Measurements from ENCODE around the gene ZMAT5. TPM values are rescaled to one million over a fixed set of nuclear protein-coding genes. Genes with fewer than 3 reads are reported as not detected.
"Not testable (repeated sequence)": the region's sequence is repeated elsewhere in the genome, so short reads cannot be mapped to it uniquely, and the experiment has no call there.

Gene ZMAT5
- total RNA-seq, 5 donors from 2014 or later (not counting 1 experiment from before 2014, with no cell fraction given): 11.2 to 23.1 (median 21.1) TPM

DNA sequence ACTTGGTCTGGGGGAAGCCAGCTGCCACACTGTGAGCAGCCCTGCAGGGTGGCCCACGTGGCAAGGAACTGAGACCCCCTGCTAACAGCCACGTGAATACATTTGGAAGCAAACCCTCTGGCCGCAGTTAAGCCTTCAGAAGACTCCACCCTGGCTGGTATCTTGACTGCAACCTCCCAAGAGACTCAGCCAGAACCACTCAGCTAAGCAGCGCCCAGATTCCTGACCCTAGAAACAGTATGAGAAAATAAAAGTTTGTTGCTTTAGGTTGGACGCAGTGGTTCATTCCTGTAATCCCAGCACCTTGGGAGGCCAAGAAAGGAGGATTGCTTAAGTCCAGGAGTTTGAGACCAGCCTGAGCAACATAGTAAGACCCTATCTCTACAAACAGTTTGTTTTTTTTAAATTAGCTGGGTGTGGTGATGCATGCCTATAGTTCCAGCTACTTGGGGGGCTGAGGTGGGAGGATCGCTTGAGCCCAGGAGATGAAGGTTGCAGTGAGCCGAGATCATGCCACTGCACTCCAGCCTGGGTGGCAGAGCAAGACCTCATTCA, 8.7 kb downstream of the ZMAT5 start:
- Histone ChIP-seq H3K27me3 (replicated peaks in 1 of 2; ENCODE audit: control insufficient read depth in 2 of 2, extremely low read depth in 1 of 2, insufficient read depth in 2 of 2, low read length in 1 of 2) (no peaks in the 10 kb centered on the region), H3K4me1 (ENCODE audit: control insufficient read depth in 1 of 2, extremely low read depth in 1 of 2, insufficient read depth in 2 of 2, low read length in 2 of 2) (no peaks in the 10 kb centered on the region), H3K4me3 (ENCODE audit: control insufficient read depth in 1 of 2, extremely low read depth in 1 of 2, low read length in 1 of 2) (no peak overlapping the region), H3K27ac (ENCODE audit: low read length) (no peak overlapping the region), H3K36me3 (ENCODE audit: control insufficient read depth in 2 of 2, extremely low read depth in 1 of 2, insufficient read depth in 1 of 2, low read length in 1 of 2) (peaks cover 0 to 4% of the 10 kb centered on the region in 2 donors), H3K9me3 (no peaks in the 10 kb centered on the region)
- WGBS (ENCODE audit: insufficient coverage): 83% methylated on average over 1 of the region's 7 CpGs
- H3K27me3 Mint-ChIP-seq: no peaks in the 10 kb centered on the region
- peaks cover 0 to 5% (median 2%) of the 10 kb centered on the region in 3 donors for H3K4me1 Mint-ChIP-seq
- no peak overlapping the region for H3K4me3 Mint-ChIP-seq
- DNase-seq (no peak), ATAC-seq (replicated peaks in 1 of 4) (no peak)
- CTCF ChIA-PET: no interaction called here
- H3K9me3 Mint-ChIP-seq: no peaks in the 10 kb centered on the region
- no peak overlapping the region for H3K27ac Mint-ChIP-seq
- POLR2A ChIA-PET: no interaction called here
- no peaks in the 10 kb centered on the region for H3K36me3 Mint-ChIP-seq

DNA sequence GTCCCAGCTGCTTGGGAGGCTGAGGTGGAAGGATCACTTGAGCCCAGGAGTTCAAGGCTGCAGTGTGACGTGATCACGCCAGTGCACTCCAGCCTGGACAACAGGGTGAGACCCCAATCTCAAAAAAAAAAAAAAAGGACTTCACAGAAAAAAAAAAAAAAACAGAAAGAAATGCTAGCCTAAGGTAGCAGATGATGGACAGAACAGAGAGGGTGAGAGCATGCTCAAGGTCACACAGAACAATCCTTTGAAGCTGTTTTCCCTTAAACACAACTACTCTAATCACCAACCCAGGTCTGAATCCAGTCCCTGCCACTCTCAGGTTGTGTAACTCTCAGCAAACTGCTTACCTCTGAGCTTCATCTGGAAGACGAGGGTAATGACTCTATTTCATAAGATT, 9.7 kb downstream of the ZMAT5 start:
- ChIA-PET CTCF (no interaction called here), POLR2A (no interaction called here)
- no peaks in the 10 kb centered on the region for H3K27me3 ChIP-seq (replicated peaks in 1 of 2; ENCODE audit: control insufficient read depth in 2 of 2, extremely low read depth in 1 of 2, insufficient read depth in 2 of 2, low read length in 1 of 2)
- ATAC-seq (replicated peaks in 1 of 4): no peak
- Mint-ChIP-seq H3K9me3 (no peaks in the 10 kb centered on the region), H3K4me3 (no peak overlapping the region), H3K36me3 (no peaks in the 10 kb centered on the region), H3K4me1 (peaks cover 3 to 6% (median 5%) of the 10 kb centered on the region in 3 donors), H3K27me3 (no peaks in the 10 kb centered on the region), H3K27ac (no peak overlapping the region)
- no peaks in the 10 kb centered on the region for H3K4me1 ChIP-seq (ENCODE audit: control insufficient read depth in 1 of 2, extremely low read depth in 1 of 2, insufficient read depth in 2 of 2, low read length in 2 of 2)
- no peak for DNase-seq
- no peak overlapping the region for H3K4me3 ChIP-seq (ENCODE audit: control insufficient read depth in 1 of 2, extremely low read depth in 1 of 2, low read length in 1 of 2)
- H3K9me3 ChIP-seq: no peaks in the 10 kb centered on the region
- H3K36me3 ChIP-seq (ENCODE audit: control insufficient read depth in 2 of 2, extremely low read depth in 1 of 2, insufficient read depth in 1 of 2, low read length in 1 of 2): peaks cover 0 to 4% of the 10 kb centered on the region in 2 donors
- WGBS (ENCODE audit: insufficient coverage): 100% methylated on average over 1 of the region's 3 CpGs
- no peak overlapping the region for H3K27ac ChIP-seq (ENCODE audit: low read length)

DNA sequence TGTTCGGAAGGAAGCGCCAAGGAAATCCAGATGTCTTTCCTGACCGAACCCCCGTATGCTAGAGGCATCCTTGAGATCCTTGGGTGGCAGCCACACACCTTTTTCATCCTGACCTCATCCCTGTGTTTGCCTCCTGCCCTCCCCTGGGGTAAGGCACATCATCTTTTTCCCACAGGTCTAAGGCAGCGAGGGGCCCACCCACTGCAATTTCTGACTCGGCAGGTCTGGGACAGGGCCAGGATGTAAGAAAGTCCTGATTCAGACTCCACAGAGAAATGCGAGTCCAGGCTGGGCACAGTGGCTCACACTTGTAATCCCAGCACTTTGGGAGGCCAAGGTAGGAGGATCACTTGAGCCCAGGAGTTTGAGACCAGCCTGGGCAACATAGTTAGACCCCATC, 10.5 kb downstream of the ZMAT5 start:
- H3K4me3 ChIP-seq (ENCODE audit: control insufficient read depth in 1 of 2, extremely low read depth in 1 of 2, low read length in 1 of 2): no peak overlapping the region
- ATAC-seq (replicated peaks in 1 of 4) (no peak), DNase-seq (no peak)
- Mint-ChIP-seq H3K27ac (no peak overlapping the region), H3K27me3 (no peaks in the 10 kb centered on the region), H3K4me1 (peaks cover 6 to 11% (median 8%) of the 10 kb centered on the region in 3 donors), H3K36me3 (no peaks in the 10 kb centered on the region), H3K9me3 (no peaks in the 10 kb centered on the region), H3K4me3 (no peak overlapping the region)
- no peak overlapping the region for H3K27ac ChIP-seq (ENCODE audit: low read length)
- no peaks in the 10 kb centered on the region for H3K9me3 ChIP-seq
- H3K36me3 ChIP-seq (ENCODE audit: control insufficient read depth in 2 of 2, extremely low read depth in 1 of 2, insufficient read depth in 1 of 2, low read length in 1 of 2): peaks cover 0 to 4% of the 10 kb centered on the region in 2 donors
- WGBS (ENCODE audit: insufficient coverage): 98% methylated on average over 5 of the region's 7 CpGs
- no peaks in the 10 kb centered on the region for H3K27me3 ChIP-seq (replicated peaks in 1 of 2; ENCODE audit: control insufficient read depth in 2 of 2, extremely low read depth in 1 of 2, insufficient read depth in 2 of 2, low read length in 1 of 2)
- H3K4me1 ChIP-seq (ENCODE audit: control insufficient read depth in 1 of 2, extremely low read depth in 1 of 2, insufficient read depth in 2 of 2, low read length in 2 of 2): peaks cover 0 to 4% of the 10 kb centered on the region in 2 experiments
- ChIA-PET CTCF (no interaction called here), POLR2A (no interaction called here)

DNA sequence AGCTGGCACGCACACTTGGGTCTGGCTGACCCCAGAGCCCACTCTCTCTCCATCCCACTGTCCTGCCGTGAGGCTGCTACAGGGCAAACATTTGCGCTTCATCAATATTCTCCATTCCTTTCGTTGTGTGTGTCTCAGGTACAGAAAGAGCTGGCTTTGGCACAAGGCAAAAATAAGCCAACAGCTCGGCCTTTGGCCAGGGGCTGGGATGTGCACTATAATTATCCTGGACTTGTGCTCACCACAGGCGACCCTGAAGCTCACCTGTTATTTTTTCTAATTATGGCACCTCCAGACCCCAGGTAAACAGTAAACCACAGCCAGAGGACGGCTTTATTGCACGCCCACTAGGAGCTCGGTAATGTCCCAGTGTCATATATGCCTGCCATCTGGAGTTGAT, 10.9 kb downstream of the ZMAT5 start:
- Histone ChIP-seq H3K4me1 (ENCODE audit: control insufficient read depth in 1 of 2, extremely low read depth in 1 of 2, insufficient read depth in 2 of 2, low read length in 2 of 2) (peaks cover 0 to 9% of the 10 kb centered on the region in 2 experiments), H3K4me3 (ENCODE audit: control insufficient read depth in 1 of 2, extremely low read depth in 1 of 2, low read length in 1 of 2) (no peak overlapping the region), H3K27ac (ENCODE audit: low read length) (no peak overlapping the region), H3K27me3 (replicated peaks in 1 of 2; ENCODE audit: control insufficient read depth in 2 of 2, extremely low read depth in 1 of 2, insufficient read depth in 2 of 2, low read length in 1 of 2) (no peaks in the 10 kb centered on the region), H3K36me3 (ENCODE audit: control insufficient read depth in 2 of 2, extremely low read depth in 1 of 2, insufficient read depth in 1 of 2, low read length in 1 of 2) (peaks cover 0 to 4% of the 10 kb centered on the region in 2 donors), H3K9me3 (no peaks in the 10 kb centered on the region)
- Mint-ChIP-seq H3K27ac (no peak overlapping the region), H3K4me1 (peaks cover 10 to 16% (median 12%) of the 10 kb centered on the region in 3 donors), H3K27me3 (no peaks in the 10 kb centered on the region), H3K36me3 (no peaks in the 10 kb centered on the region), H3K4me3 (no peak overlapping the region), H3K9me3 (no peaks in the 10 kb centered on the region)
- ATAC-seq (replicated peaks in 1 of 4): no peak
- CTCF ChIA-PET: no interaction called here
- WGBS (ENCODE audit: insufficient coverage): 87% methylated on average over 5 of the region's 9 CpGs
- DNase-seq: no peak
- POLR2A ChIA-PET: no interaction called here

DNA sequence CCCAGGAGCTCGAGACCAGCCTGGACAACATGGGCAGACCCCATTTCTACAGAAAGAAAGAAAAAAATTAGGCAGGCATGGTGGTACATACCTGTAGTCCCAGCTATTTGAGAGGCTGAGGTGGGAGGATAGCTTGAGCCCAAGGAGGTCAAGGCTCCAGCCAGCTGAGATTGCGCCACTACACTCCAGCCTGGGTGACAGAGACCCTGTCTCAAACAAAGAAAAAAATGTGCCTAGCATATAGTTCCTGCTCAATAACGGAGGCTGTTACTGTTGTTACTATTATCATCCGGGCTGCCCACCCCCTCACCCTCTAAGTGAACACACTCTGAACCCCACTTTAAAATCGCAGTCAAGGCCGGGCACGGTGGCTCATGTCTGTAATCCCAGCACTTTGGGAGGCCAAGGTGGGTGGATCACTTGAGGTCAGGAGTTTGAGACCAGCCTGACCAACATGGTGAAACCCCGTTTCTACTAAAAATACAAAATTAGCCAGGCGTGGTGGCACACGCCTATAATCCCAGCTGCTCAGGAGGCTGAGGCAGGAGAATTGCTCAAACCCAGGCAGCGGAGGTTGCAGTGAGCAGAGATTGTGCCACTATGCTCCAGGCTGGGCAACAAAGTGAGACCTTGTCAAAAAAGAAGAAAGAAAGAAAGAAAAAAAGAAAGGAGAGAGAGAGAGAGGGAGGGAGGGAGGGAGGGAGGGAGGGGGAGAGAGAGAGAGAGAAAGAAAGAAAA, 12.0 kb downstream of the ZMAT5 start:
- H3K36me3 ChIP-seq (ENCODE audit: control insufficient read depth in 2 of 2, extremely low read depth in 1 of 2, insufficient read depth in 1 of 2, low read length in 1 of 2); H3K4me3 Mint-ChIP-seq; CTCF ChIA-PET; H3K36me3 Mint-ChIP-seq; POLR2A ChIA-PET; DNase-seq; H3K9me3 Mint-ChIP-seq; H3K27ac Mint-ChIP-seq; H3K9me3 ChIP-seq; H3K27me3 ChIP-seq (replicated peaks in 1 of 2; ENCODE audit: control insufficient read depth in 2 of 2, extremely low read depth in 1 of 2, insufficient read depth in 2 of 2, low read length in 1 of 2); H3K27ac ChIP-seq (ENCODE audit: low read length); H3K4me3 ChIP-seq (ENCODE audit: control insufficient read depth in 1 of 2, extremely low read depth in 1 of 2, low read length in 1 of 2); ATAC-seq (replicated peaks in 1 of 4); H3K27me3 Mint-ChIP-seq: not testable (repeated sequence)
- H3K4me1 ChIP-seq (ENCODE audit: control insufficient read depth in 1 of 2, extremely low read depth in 1 of 2, insufficient read depth in 2 of 2, low read length in 2 of 2): peaks cover 0 to 17% of the 10 kb centered on the region in 2 experiments
- H3K4me1 Mint-ChIP-seq: peaks cover 18 to 23% (median 22%) of the 10 kb centered on the region in 3 donors
- WGBS (ENCODE audit: insufficient coverage): 93% methylated on average over 5 of the region's 11 CpGs

DNA sequence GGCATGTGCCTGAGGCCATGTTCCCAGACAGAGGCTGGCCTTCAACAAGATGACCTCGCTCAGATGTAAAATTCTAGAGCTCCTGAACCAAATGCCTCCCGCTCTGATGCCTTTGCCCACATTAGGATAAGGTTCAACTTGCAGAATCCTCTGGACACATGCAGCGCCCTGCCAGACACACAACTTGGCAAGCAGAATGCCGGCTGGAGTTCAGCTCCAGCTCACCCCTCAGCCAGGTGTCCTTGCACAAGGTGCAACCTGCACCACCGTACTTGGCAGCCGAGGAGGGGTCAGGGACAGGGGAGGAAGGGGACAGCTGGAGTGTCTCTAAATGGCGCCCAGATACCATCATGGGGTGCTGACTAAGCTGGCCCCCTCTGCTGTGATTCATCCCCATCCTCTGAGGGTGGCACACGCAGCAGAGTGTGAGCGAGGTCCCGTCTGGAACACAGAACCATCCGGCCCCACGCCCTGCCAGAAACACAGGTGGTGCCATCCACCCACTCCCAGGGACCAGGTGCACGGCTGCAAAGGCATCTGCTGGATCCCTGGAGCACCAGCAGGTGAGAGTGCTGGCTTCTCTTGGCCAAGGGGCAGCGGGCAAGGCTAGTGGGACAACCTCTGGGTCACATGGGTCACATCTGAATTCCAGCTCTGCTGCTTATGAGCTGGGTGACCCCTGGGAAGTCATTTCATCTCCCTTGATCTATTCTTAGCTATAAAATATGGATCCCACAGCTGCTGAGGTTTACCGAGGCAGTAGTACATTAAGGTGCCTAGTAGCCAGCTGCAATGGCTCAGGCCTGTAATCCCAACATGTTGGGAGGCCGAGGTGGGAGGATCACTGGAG, 12.8 kb downstream of the ZMAT5 start:
- WGBS (ENCODE audit: insufficient coverage): 85% methylated on average over 13 of the region's 16 CpGs
- ChIA-PET CTCF (interaction anchor here in 1 of 2 donors (0.6 kb wide), 1 partner anchor 1964 kb away, joined by 4 read pairs; no protein-coding TSS in a partner anchor), POLR2A (no interaction called here)
- no peaks in the 10 kb centered on the region for H3K27me3 Mint-ChIP-seq
- DNase-seq (no peak), ATAC-seq (replicated peaks in 1 of 4) (no peak)
- Histone ChIP-seq H3K27me3 (replicated peaks in 1 of 2; ENCODE audit: control insufficient read depth in 2 of 2, extremely low read depth in 1 of 2, insufficient read depth in 2 of 2, low read length in 1 of 2) (no peaks in the 10 kb centered on the region), H3K9me3 (no peaks in the 10 kb centered on the region), H3K36me3 (ENCODE audit: control insufficient read depth in 2 of 2, extremely low read depth in 1 of 2, insufficient read depth in 1 of 2, low read length in 1 of 2) (peaks cover 0 to 4% of the 10 kb centered on the region in 2 donors), H3K27ac (ENCODE audit: low read length) (no peak overlapping the region), H3K4me1 (ENCODE audit: control insufficient read depth in 1 of 2, extremely low read depth in 1 of 2, insufficient read depth in 2 of 2, low read length in 2 of 2) (peaks cover 0 to 17% of the 10 kb centered on the region in 2 experiments), H3K4me3 (ENCODE audit: control insufficient read depth in 1 of 2, extremely low read depth in 1 of 2, low read length in 1 of 2) (no peak overlapping the region)
- H3K9me3 Mint-ChIP-seq: no peaks in the 10 kb centered on the region
- no peak overlapping the region for H3K4me3 Mint-ChIP-seq
- H3K27ac Mint-ChIP-seq: no peak overlapping the region
- peaks cover 18 to 22% (median 19%) of the 10 kb centered on the region in 3 donors for H3K4me1 Mint-ChIP-seq
- H3K36me3 Mint-ChIP-seq: peaks cover 5% of the 10 kb centered on the region

Measured in T-cell (primary cell).